ENCODE data around the gene KCNK4. TPM values are rescaled to one million over a fixed set of nuclear protein-coding genes. Genes with fewer than 3 reads are reported as not detected.

KCNK4 gene
- total RNA-seq, 1 donor from 2014 or later = not detected

GRCh38 chr11:64297699-64298358 is 6.7 kb downstream of the KCNK4 start:
- peaks cover 28% of the 10 kb centered on the region for H3K4me1 ChIP-seq
- H3K27me3 ChIP-seq (ENCODE audit: low read depth) = peaks cover 80% of the 10 kb centered on the region
- no peaks in the 10 kb centered on the region for H3K36me3 ChIP-seq
- no peak for DNase-seq
- no peak overlapping the region for H3K27ac ChIP-seq (replicated peaks)
- intact Hi-C loops (cut with micrococcal nuclease) = no loop called here
- no peak for TF ChIP-seq CTCF (IDR thresholded peaks at IDR 0.05; ENCODE audit: borderline replicate concordance)
- H3K9me3 ChIP-seq (replicated peaks) = no peaks in the 10 kb centered on the region
- H3K4me3 ChIP-seq = no peak overlapping the region

DNA sequence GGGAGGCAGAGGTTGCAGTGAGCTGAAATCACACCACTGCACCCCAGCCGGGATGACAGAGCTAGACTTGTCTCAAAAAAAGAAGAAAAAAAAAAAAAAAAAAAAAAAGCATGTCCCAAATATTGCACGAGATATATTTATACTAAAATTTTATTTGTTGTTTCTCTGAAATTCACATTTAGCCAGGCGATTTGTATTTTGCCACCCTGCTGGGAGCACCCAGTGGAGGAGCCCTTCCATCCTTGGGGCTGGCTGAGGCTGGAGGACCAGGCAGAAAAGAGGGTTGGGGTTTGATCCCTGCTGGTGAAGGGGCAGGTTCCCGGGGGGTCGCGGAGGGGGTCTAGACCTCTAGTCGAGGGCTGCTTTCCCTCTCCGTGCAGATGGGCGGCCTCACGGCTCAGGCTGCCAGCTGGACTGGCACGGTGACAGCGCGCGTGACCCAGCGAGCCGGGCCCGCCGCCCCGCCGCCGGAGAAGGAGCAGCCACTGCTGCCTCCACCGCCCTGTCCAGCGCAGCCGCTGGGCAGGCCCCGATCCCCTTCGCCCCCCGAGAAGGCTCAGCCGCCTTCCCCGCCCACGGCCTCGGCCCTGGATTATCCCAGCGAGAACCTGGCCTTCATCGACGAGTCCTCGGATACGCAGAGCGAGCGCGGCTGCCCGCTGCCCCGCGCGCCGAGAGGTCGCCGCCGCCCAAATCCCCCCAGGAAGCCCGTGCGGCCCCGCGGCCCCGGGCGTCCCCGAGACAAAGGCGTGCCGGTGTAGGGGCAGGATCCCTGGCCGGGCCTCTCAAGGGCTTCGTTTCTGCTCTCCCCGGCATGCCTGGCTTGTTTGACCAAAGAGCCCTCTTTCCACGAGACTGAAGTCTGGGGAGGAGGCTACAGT is 8.1 kb downstream of the KCNK4 start:
- Histone ChIP-seq H3K27ac (replicated peaks) (peak overlapping the region; percentile 40), H3K27me3 (ENCODE audit: low read depth) (peaks cover 66% of the 10 kb centered on the region), H3K4me1 (peaks cover 35% of the 10 kb centered on the region), H3K36me3 (no peaks in the 10 kb centered on the region), H3K4me3 (peak overlapping the region; percentile 64), H3K9me3 (replicated peaks) (no peaks in the 10 kb centered on the region)
- TF ChIP-seq CTCF (IDR thresholded peaks at IDR 0.05; ENCODE audit: borderline replicate concordance) = no peak
- intact Hi-C loops (cut with micrococcal nuclease) = no loop called here
- peak; percentile 70 for DNase-seq

- intact Hi-C loops (cut with micrococcal nuclease) = loop anchor here (5.0 kb wide), 1 partner anchor 93 kb away; the partner anchor contains the start of gene FERMT3
- Histone ChIP-seq H3K27ac (replicated peaks) (peak within 1 kb of the TSS; percentile 40), H3K4me3 (peak within 1 kb of the TSS; percentile 64), H3K36me3 (no peaks in the 10 kb centered on the region), H3K9me3 (replicated peaks) (no peaks in the 10 kb centered on the region), H3K27me3 (ENCODE audit: low read depth) (peaks cover 58% of the 10 kb centered on the region), H3K4me1 (peaks cover 41% of the 10 kb centered on the region)
- TF ChIP-seq CTCF (IDR thresholded peaks at IDR 0.05; ENCODE audit: borderline replicate concordance) = no peak
- no peak for DNase-seq
Observed at GRCh38 chr11:64299847-64300648, 8.9 kb downstream of the KCNK4 start, which contains the start of gene CATSPERZ. Gene CATSPERZ (plus strand): TSS chr11:64300358. CDS start chr11:64300411, 53 bp downstream.

GRCh38 chr11:64303109-64304031 is 12.3 kb downstream of the KCNK4 start:
- Histone ChIP-seq H3K27ac (replicated peaks) (peak overlapping the region; percentile 99), H3K4me3 (peak overlapping the region; percentile 77), H3K27me3 (ENCODE audit: low read depth) (peaks cover 25% of the 10 kb centered on the region), H3K4me1 (peaks cover 64% of the 10 kb centered on the region), H3K9me3 (replicated peaks) (no peaks in the 10 kb centered on the region), H3K36me3 (peaks cover 7% of the 10 kb centered on the region)
- DNase-seq = no peak
- intact Hi-C loops (cut with micrococcal nuclease) = loop anchor here (5.0 kb wide), 1 partner anchor 96 kb away; the partner anchor contains the start of gene FERMT3
- TF ChIP-seq CTCF (IDR thresholded peaks at IDR 0.05; ENCODE audit: borderline replicate concordance) = no peak

All from left ventricle myocardium inferior (tissue), 1 donor.